Measurements from ENCODE around the gene KBTBD13.
"Not testable (repeated sequence)": the region's sequence is repeated elsewhere in the genome, so short reads cannot be mapped to it uniquely, and the experiment has no call there.

Gene KBTBD13

GRCh38 chr15:65094294-65094995 is 17.9 kb downstream of the KBTBD13 start:
- no peak overlapping the region for H3K4me3 ChIP-seq (ENCODE audit: low read depth, low read length)
- no peak for DNase-seq (ENCODE audit: low read depth)
- TF ChIP-seq, protein P1, sequence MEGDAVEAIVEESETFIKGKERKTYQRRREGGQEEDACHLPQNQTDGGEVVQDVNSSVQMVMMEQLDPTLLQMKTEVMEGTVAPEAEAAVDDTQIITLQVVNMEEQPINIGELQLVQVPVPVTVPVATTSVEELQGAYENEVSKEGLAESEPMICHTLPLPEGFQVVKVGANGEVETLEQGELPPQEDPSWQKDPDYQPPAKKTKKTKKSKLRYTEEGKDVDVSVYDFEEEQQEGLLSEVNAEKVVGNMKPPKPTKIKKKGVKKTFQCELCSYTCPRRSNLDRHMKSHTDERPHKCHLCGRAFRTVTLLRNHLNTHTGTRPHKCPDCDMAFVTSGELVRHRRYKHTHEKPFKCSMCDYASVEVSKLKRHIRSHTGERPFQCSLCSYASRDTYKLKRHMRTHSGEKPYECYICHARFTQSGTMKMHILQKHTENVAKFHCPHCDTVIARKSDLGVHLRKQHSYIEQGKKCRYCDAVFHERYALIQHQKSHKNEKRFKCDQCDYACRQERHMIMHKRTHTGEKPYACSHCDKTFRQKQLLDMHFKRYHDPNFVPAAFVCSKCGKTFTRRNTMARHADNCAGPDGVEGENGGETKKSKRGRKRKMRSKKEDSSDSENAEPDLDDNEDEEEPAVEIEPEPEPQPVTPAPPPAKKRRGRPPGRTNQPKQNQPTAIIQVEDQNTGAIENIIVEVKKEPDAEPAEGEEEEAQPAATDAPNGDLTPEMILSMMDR (IDR thresholded peaks at IDR 0.05; ENCODE audit: control insufficient read depth, extremely low read depth, insufficient read depth) = no peak

GRCh38 chr15:65095011-65095746 is 18.6 kb downstream of the KBTBD13 start:
- TF ChIP-seq, protein P1 (IDR thresholded peaks at IDR 0.05; ENCODE audit: control insufficient read depth, extremely low read depth, insufficient read depth) = no peak
- no peak for DNase-seq (ENCODE audit: low read depth)
- H3K4me3 ChIP-seq (ENCODE audit: low read depth, low read length) = no peak overlapping the region

- DNase-seq (ENCODE audit: low read depth) = no peak
- TF ChIP-seq, protein P1 (IDR thresholded peaks at IDR 0.05; ENCODE audit: control insufficient read depth, extremely low read depth, insufficient read depth) = no peak
- no peak overlapping the region for H3K4me3 ChIP-seq (ENCODE audit: low read depth, low read length)
Observed at GRCh38 chr15:65095747-65096104, 19.2 kb downstream of the KBTBD13 start.

GRCh38 chr15:65096481-65097385 is 20.2 kb downstream of the KBTBD13 start:
- no peak for DNase-seq (ENCODE audit: low read depth)
- TF ChIP-seq, protein P1 (IDR thresholded peaks at IDR 0.05; ENCODE audit: control insufficient read depth, extremely low read depth, insufficient read depth) = no peak
- H3K4me3 ChIP-seq (ENCODE audit: low read depth, low read length) = no peak overlapping the region

DNA sequence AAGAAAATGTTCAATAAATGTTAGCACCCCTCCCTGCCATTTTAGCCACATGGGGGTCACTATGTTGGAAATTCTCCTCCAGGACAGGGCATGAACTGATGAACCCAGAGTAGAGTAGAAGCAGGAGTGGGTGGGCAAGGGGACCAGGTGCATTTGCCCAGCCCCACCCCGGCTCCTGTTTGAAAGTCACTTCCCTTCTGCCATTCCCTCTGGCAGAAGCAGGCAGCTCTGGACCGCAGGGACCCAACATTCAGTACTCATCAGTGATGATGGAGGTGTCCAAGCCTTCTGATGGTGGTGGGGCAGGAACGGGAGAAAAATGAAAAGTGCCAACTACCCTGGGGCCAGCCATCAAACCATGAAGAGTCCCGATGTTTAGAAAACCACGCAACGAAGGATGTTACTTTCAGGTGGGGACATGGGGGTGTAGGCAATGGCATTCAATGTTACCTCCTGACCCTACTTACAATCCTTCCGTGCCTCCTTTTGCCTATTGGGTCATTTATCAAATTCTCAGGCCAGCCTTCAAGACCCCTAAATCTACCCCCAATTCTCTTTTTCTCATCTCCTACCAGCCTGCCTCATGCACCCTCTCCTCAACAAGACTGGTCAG is 21.2 kb downstream of the KBTBD13 start:
- TF ChIP-seq, protein P1 (IDR thresholded peaks at IDR 0.05; ENCODE audit: control insufficient read depth, extremely low read depth, insufficient read depth) = no peak
- no peak overlapping the region for H3K4me3 ChIP-seq (ENCODE audit: low read depth, low read length)
- DNase-seq (ENCODE audit: low read depth) = no peak

DNA sequence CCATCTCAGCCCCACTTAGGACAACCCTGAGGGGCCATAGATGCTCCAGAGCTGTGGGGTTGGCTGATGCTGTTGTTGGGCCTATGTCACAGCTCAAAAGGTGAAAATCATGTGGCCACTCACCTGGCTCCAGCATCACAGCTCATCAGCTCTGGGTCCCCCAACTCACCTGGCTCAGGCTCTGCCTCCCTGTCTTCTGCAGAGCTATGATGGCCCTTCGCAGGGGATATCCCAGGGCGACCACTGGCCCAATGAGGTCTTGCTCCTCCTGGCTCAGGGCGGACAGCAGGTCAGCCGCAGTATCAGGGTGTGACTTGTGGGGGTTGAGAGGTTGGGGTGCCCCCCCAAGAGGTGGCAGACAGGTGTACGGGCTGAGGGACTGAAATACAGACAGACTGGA is 22.8 kb downstream of the KBTBD13 start:
- no peak overlapping the region for H3K4me3 ChIP-seq (ENCODE audit: low read depth, low read length)
- DNase-seq (ENCODE audit: low read depth) = no peak
- TF ChIP-seq, protein P1 (IDR thresholded peaks at IDR 0.05; ENCODE audit: control insufficient read depth, extremely low read depth, insufficient read depth) = no peak

- DNase-seq (ENCODE audit: low read depth); H3K4me3 ChIP-seq (ENCODE audit: low read depth, low read length): not testable (repeated sequence)
Observed at GRCh38 chr15:65099801-65100200, 23.3 kb downstream of the KBTBD13 start.

Measured in LNCaP clone FGC (cell line).